Muscle layer of duodenum (tissue), 2 donors: Measurements from ENCODE around the gene SMIM5.

Experiments
- H3K27ac ChIP-seq: one replicate; pipeline ENCODE4 v1.7.0; 2013; ENCODE audit warnings: mild to moderate bottlenecking, low read length
- H3K27me3 ChIP-seq: one replicate; pipeline ENCODE4 v1.7.0; 2013; ENCODE audit warnings: low read depth, mild to moderate bottlenecking, control low read depth, low read length
- H3K36me3 ChIP-seq, 2 donors: one replicate each; pipeline ENCODE4 v1.7.0; 2013; ENCODE audit warnings: low read length in 2 of 2, control low read depth in 1 of 2, mild to moderate bottlenecking in 1 of 2; ENCODE audit not compliant: insufficient read depth in 2 of 2, control insufficient read depth in 1 of 2
- H3K4me1 ChIP-seq, 2 donors: one replicate each; pipeline ENCODE4 v1.7.0; 2013; ENCODE audit warnings: low read length in 2 of 2, mild to moderate bottlenecking in 2 of 2, control low read depth in 1 of 2, moderate library complexity in 1 of 2; ENCODE audit not compliant: insufficient read depth in 2 of 2, control insufficient read depth in 1 of 2
- H3K4me3 ChIP-seq, 2 donors: one replicate each; pipeline ENCODE4 v1.7.0; 2013; ENCODE audit warnings: low read length in 2 of 2, low read depth in 1 of 2, mild to moderate bottlenecking in 1 of 2
- H3K9me3 ChIP-seq, 2 donors: one replicate each; pipeline ENCODE4 v1.7.0; 2013; ENCODE audit warnings: low read length in 2 of 2, control low read depth in 1 of 2, mild to moderate bottlenecking in 1 of 2; ENCODE audit not compliant: control insufficient read depth in 1 of 2
- donor health status: healthy.

SMIM5 gene

GRCh38 chr17:75617675-75618074 is 15.6 kb upstream of the SMIM5 start:
- H3K36me3 ChIP-seq = peaks cover 3 to 88% of the 10 kb centered on the region in 2 donors
- H3K27me3 ChIP-seq = no peaks in the 10 kb centered on the region
- H3K27ac ChIP-seq = no peak overlapping the region
- H3K4me3 ChIP-seq = no peak overlapping the region
- H3K4me1 ChIP-seq = no peaks in the 10 kb centered on the region
- no peaks in the 10 kb centered on the region for H3K9me3 ChIP-seq

DNA sequence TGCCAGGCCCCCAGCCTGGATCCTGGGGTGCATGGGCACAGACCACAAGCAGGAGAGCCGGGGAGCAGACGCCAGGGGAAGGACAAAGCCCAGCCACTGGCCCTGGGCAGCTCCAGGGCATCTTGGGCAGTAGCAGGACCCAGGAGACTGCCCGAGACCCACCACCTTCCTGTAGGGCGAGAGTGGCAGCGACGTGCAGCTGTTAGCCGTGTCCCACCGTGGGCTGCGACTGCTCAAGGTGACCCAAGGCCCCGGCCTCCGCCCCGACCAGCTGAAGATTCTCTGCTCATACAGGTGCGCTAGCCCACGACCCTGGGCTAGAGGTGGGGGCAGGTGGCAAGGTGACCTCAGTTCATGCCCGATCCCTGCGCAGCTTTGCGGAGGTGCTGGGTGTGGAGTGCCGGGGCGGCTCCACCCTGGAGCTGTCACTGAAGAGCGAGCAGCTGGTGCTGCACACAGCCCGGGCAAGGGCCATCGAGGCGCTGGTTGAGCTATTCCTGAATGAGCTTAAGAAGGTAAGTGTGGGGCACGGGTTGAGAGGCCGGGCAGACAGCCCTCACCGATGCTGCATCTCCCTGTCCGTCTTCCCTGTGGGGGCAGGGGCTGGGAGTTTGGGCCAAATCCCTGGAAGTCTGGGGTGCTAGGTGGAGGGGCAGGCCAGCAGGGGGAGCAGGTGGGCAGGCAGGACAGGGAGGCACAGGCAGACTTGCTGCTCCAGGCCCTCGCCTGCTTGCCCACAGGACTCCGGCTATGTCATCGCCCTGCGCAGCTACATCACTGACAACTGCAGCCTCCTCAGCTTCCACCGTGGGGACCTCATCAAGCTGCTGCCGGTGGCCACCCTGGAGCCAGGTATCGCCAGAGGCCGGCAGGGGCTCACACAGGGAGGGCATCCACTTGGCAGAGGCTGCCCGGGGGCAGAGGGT is 13.5 kb upstream of the SMIM5 start:
- peaks cover 3 to 82% of the 10 kb centered on the region in 2 donors for H3K36me3 ChIP-seq
- no peak overlapping the region for H3K4me3 ChIP-seq
- no peaks in the 10 kb centered on the region for H3K27me3 ChIP-seq
- H3K27ac ChIP-seq = no peak overlapping the region
- H3K4me1 ChIP-seq = no peaks in the 10 kb centered on the region
- no peaks in the 10 kb centered on the region for H3K9me3 ChIP-seq

DNA sequence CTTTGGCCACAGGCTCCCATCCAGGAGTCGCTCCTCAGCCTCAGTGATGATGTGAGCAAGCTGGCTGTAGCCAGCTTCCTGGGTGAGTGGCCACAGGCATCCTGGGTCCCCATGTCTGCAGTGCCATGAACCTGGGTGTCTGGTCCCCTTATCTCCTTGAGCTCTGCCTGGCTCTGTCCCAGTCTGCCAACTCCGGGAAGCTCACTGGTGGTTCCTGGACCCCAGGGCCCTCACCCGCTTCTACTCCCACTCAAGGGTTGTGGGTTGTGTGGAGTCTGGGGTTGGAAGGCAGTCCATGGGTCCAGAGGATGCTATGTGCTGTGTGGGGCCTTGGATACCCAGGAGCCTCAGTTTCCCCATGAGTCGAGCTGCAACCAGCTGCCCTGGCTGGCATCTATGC is 11.7 kb upstream of the SMIM5 start:
- Histone ChIP-seq H3K36me3 (peaks cover 11 to 82% of the 10 kb centered on the region in 2 donors), H3K4me3 (no peak overlapping the region), H3K27ac (no peak overlapping the region), H3K9me3 (no peaks in the 10 kb centered on the region), H3K27me3 (no peaks in the 10 kb centered on the region), H3K4me1 (no peaks in the 10 kb centered on the region)

DNA sequence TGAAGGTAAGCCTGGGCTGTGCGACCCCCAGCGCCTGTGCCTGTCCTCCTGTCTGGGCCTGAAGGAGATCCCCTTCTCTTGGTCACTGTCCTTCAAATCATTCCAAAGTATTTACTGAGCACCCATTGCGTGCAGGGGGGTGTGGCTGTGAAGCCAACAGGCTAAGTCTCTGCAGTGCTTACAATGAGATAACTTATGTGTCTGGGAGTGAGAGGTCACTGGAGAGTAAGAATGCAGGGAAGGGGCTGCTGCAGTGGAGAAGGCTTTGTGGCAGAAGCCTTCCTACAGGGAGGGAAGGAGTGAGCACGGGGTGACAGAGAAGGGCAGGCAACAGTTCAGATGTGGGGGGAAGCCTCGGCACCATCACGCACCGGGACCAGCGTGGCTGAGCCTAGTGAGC is 11.2 kb upstream of the SMIM5 start:
- Histone ChIP-seq H3K9me3 (no peaks in the 10 kb centered on the region), H3K36me3 (peaks cover 13 to 81% of the 10 kb centered on the region in 2 donors), H3K27ac (no peak overlapping the region), H3K4me1 (no peaks in the 10 kb centered on the region), H3K4me3 (no peak overlapping the region), H3K27me3 (no peaks in the 10 kb centered on the region)

GRCh38 chr17:75622771-75623273 is 10.4 kb upstream of the SMIM5 start:
- no peaks in the 10 kb centered on the region for H3K9me3 ChIP-seq
- no peak overlapping the region for H3K27ac ChIP-seq

DNA sequence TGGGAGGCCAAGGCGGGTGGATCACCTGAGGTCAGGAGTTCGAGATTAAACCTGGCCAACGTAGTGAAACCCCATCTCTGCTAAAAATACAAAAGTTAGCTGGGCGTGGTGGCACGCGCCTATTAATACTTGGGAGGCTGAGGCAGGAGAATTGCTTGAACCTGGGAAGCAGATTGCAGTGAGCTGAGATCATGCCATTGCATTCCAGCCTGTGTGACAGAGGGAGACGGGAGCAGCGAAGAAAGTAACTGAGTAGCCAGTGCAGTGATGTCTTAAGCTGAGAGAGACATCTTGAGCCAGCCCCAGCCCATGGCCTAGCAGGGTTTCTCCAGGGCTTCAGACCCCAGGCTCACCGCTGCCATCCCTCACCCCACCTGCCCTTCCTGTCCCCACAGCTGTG is 9.8 kb upstream of the SMIM5 start:
- no peak overlapping the region for H3K4me3 ChIP-seq
- H3K36me3 ChIP-seq = peaks cover 17 to 73% of the 10 kb centered on the region in 2 donors
- H3K4me1 ChIP-seq = no peaks in the 10 kb centered on the region
- H3K9me3 ChIP-seq = no peaks in the 10 kb centered on the region
- H3K27ac ChIP-seq = no peak overlapping the region
- no peaks in the 10 kb centered on the region for H3K27me3 ChIP-seq

More at GRCh38 chr17:75622771-75623273, 10.4 kb upstream of the SMIM5 start:
- Histone ChIP-seq H3K4me3 (no peak overlapping the region), H3K4me1 (no peaks in the 10 kb centered on the region), H3K27me3 (no peaks in the 10 kb centered on the region), H3K36me3 (peaks cover 17 to 79% of the 10 kb centered on the region in 2 donors)

DNA sequence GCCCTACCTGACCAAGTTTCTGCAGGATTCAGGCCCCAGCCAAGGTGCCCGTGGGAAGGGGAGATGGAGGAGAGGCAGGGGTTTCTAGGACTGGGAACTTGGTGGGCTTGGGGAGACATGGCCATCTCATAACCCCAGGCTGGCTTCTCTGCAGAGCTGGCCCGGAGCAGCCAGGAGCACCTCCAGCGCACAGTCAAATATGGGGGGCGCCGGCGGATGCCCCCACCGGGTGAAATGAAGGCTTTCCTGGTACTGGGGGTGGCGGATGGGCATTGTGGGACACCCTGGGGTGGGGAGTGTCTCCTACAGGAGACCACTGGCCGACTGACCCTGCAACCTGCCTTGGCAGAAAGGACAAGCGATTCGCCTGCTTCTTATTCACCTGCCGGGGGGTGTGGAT is 9.2 kb upstream of the SMIM5 start:
- Histone ChIP-seq H3K36me3 (peaks cover 16 to 67% of the 10 kb centered on the region in 2 donors), H3K4me3 (no peak overlapping the region), H3K4me1 (no peaks in the 10 kb centered on the region), H3K27me3 (no peaks in the 10 kb centered on the region), H3K27ac (no peak overlapping the region), H3K9me3 (no peaks in the 10 kb centered on the region)

DNA sequence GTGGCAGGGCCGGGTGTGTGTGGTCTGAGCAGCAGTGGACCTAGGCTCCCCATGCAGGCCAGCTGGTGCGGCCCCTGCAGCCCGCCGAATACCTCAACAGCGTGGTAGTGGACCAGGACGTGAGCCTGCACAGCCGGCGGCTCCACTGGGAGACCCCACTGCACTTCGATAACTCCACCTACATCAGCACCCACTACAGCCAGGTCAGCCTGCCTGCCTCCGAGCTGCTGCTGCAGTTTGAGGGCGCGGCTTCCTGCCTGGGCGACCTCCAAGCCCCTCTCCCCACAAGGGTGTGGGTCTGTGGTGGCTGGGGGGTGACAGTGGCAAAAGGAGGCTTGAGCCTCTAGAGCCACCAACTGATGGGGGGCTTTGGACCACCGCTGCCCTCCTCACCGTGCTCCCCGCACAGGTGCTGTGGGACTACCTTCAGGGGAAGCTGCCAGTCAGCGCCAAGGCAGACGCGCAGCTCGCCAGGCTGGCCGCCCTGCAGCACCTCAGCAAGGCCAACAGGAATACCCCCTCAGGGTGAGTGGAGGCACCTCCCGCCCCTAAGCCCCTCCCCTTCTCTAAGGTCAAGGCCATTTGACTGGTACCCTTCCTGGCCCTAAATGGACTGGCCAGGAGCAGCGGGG is 8.4 kb upstream of the SMIM5 start:
- H3K27ac ChIP-seq = no peak overlapping the region
- H3K4me3 ChIP-seq = no peak overlapping the region
- H3K36me3 ChIP-seq = peaks cover 14 to 59% of the 10 kb centered on the region in 2 donors
- H3K27me3 ChIP-seq = no peaks in the 10 kb centered on the region
- no peaks in the 10 kb centered on the region for H3K4me1 ChIP-seq
- H3K9me3 ChIP-seq = no peaks in the 10 kb centered on the region

GRCh38 chr17:75625813-75626486 is 7.3 kb upstream of the SMIM5 start:
- Histone ChIP-seq H3K36me3 (peaks cover 14 to 50% of the 10 kb centered on the region in 2 donors), H3K9me3 (no peaks in the 10 kb centered on the region), H3K27me3 (no peaks in the 10 kb centered on the region), H3K27ac (no peak overlapping the region), H3K4me3 (no peak overlapping the region), H3K4me1 (no peaks in the 10 kb centered on the region)

DNA sequence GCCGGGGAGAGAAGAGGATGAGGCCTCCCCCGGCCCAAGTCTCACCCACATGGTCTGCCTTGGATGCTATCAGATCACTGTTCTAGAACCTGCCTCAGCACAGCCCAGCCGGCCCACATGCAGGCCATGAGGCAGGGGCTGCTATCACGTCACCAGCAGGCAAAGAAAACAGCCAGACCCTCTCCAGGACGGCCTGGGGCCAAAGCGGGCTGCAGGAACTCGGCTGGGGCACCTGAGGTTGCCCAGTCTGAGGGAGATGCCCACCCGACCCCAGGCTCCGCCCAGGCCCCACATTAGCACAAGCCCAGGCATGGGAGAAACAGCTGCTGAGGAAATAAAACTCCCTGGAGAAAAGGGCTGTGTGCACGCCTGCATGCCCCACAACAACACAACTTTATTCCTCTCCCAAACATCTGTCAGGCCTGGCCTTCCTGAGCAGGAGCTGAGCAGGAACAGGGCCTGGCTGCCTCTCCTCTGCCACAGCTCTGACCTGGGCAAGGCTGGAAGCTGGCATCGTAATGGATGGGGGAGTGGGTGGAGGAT is 6.7 kb upstream of the SMIM5 start:
- peaks cover 14 to 47% of the 10 kb centered on the region in 2 donors for H3K36me3 ChIP-seq
- no peak overlapping the region for H3K4me3 ChIP-seq
- H3K27me3 ChIP-seq = no peaks in the 10 kb centered on the region
- H3K4me1 ChIP-seq = no peaks in the 10 kb centered on the region
- H3K27ac ChIP-seq = no peak overlapping the region
- H3K9me3 ChIP-seq = no peaks in the 10 kb centered on the region

DNA sequence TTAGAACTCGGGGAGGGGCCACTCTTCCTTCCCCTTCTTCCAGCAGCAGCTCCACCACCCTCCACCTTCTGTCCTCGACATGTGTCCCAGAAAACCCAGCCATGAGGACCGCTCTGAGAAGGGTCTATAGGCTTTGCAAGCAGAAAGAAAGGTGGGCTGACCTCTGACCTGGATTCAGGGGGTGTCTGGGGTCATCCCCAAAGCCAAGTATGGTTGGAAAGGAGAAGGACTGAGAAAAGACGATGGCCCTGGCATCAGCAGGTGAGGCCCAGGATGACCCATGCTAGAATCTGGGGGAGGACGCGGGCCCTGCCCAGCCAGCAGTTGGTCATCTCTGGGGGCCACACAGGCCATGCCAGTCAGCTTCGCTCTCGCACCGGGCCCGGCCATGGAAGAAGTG is 6.1 kb upstream of the SMIM5 start:
- H3K4me1 ChIP-seq = no peaks in the 10 kb centered on the region
- H3K4me3 ChIP-seq = no peak overlapping the region
- H3K36me3 ChIP-seq = peaks cover 14 to 41% of the 10 kb centered on the region in 2 donors
- H3K27ac ChIP-seq = no peak overlapping the region
- H3K9me3 ChIP-seq = no peaks in the 10 kb centered on the region
- H3K27me3 ChIP-seq = no peaks in the 10 kb centered on the region
